Measurements from ENCODE around the gene SMARCA2.

Gene SMARCA2

DNA sequence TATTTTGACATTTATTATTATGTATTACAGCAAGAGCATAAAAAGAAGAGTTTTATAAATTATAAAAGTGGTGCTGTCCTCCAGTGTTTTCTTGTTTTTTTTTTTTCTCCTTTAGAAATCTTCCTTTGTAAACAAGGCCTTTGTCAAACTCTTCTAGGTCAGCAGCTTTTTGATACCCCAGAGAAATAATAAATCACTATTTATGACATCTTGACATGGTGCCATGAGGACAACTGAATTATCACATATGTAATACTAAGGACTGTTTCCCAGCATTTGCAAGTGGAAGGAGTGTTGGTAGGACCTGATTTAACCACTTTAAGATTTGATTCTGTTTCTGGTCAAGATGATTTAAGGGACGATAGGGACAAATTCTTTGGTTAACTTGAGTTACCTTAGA, 4.6 kb downstream of the SMARCA2 start:
- Histone ChIP-seq H3K9me3 (ENCODE audit: control extremely low read depth in 1 of 5, control insufficient read depth in 4 of 5, insufficient read depth in 2 of 5, low read depth in 1 of 5, low read length in 4 of 5) (no peaks in the 10 kb centered on the region), H3K4me3 (ENCODE audit: control insufficient read depth in 1 of 7, extremely low read depth in 1 of 7, insufficient read depth in 4 of 7, low read depth in 2 of 7, low read length in 6 of 7) (peak overlapping the region in 3 of 7 experiments; percentile 47 to 94 (median 93)), H3K27me3 (replicated peaks in 2 of 5; ENCODE audit: control insufficient read depth in 4 of 5, insufficient read depth in 5 of 5, low read length in 4 of 5) (no peaks in the 10 kb centered on the region), H3K4me1 (ENCODE audit: control extremely low read depth in 1 of 4, control insufficient read depth in 4 of 4, insufficient read depth in 4 of 4, low read length in 3 of 4) (peaks cover 54 to 74% (median 67%) of the 10 kb centered on the region in 4 experiments), H3K27ac (ENCODE audit: insufficient read depth in 1 of 2, low read depth in 1 of 2, low read length in 2 of 2, poor library complexity in 1 of 2, severe bottlenecking in 2 of 2) (peak overlapping the region; percentile 53 to 94), H3K36me3 (ENCODE audit: control insufficient read depth in 4 of 4, insufficient read depth in 4 of 4, low read length in 3 of 4) (no peaks in the 10 kb centered on the region)
- no peak for DNase-seq
- no CpG with 5 or more reads among the region's 1 CpG for whole genome bisulfite sequencing (ENCODE audit: insufficient coverage)
- ChIA-PET POLR2A (no interaction called here), CTCF (no interaction called here)

DNA sequence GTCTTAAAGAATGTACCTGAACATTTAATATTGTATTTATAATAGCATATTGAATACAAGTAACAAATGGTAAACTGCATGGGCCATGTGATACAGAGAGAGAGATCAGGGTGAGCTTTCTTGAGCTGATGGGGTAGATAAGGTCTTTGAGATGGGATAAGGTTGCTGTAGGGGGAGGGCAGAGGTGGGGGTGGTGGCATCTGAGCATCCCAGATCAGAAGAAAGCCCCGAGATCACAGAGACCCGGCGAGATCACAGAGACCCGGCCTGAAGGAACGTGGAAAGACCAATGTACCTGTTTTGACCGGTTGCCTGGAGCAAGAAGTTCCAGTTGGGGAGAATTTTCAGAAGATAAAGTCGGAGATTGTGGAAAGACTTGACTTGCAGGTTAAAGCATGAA, 6.6 kb downstream of the SMARCA2 start:
- no peaks in the 10 kb centered on the region for H3K27me3 ChIP-seq (replicated peaks in 2 of 5; ENCODE audit: control insufficient read depth in 4 of 5, insufficient read depth in 5 of 5, low read length in 4 of 5)
- peaks cover 72 to 89% (median 86%) of the 10 kb centered on the region in 4 experiments for H3K4me1 ChIP-seq (ENCODE audit: control extremely low read depth in 1 of 4, control insufficient read depth in 4 of 4, insufficient read depth in 4 of 4, low read length in 3 of 4)
- peak overlapping the region in 3 of 7 experiments; percentile 2 to 66 (median 46) for H3K4me3 ChIP-seq (ENCODE audit: control insufficient read depth in 1 of 7, extremely low read depth in 1 of 7, insufficient read depth in 4 of 7, low read depth in 2 of 7, low read length in 6 of 7)
- no peaks in the 10 kb centered on the region for H3K9me3 ChIP-seq (ENCODE audit: control extremely low read depth in 1 of 5, control insufficient read depth in 4 of 5, insufficient read depth in 2 of 5, low read depth in 1 of 5, low read length in 4 of 5)
- ChIA-PET CTCF (interaction anchor here (2.0 kb wide), 1 partner anchor 10 kb away, joined by 7 read pairs; no protein-coding TSS in a partner anchor), POLR2A (no interaction called here)
- no peaks in the 10 kb centered on the region for H3K36me3 ChIP-seq (ENCODE audit: control insufficient read depth in 4 of 4, insufficient read depth in 4 of 4, low read length in 3 of 4)
- peak overlapping the region; percentile 53 to 83 for H3K27ac ChIP-seq (ENCODE audit: insufficient read depth in 1 of 2, low read depth in 1 of 2, low read length in 2 of 2, poor library complexity in 1 of 2, severe bottlenecking in 2 of 2)
- DNase-seq, result no peak
- WGBS (ENCODE audit: insufficient coverage), result 41% methylated on average over 7 of the region's 7 CpGs

GRCh38 chr9:2022560-2022959, 7.4 kb downstream of the SMARCA2 start:
- H3K27ac ChIP-seq (ENCODE audit: insufficient read depth in 1 of 2, low read depth in 1 of 2, low read length in 2 of 2, poor library complexity in 1 of 2, severe bottlenecking in 2 of 2), result peak overlapping the region; percentile 53 to 83
- no peaks in the 10 kb centered on the region for H3K9me3 ChIP-seq (ENCODE audit: control extremely low read depth in 1 of 5, control insufficient read depth in 4 of 5, insufficient read depth in 2 of 5, low read depth in 1 of 5, low read length in 4 of 5)
- POLR2A ChIA-PET, result no interaction called here
- peak overlapping the region in 5 of 7 experiments; percentile 32 to 66 (median 39) for H3K4me3 ChIP-seq (ENCODE audit: control insufficient read depth in 1 of 7, extremely low read depth in 1 of 7, insufficient read depth in 4 of 7, low read depth in 2 of 7, low read length in 6 of 7)
- H3K4me1 ChIP-seq (ENCODE audit: control extremely low read depth in 1 of 4, control insufficient read depth in 4 of 4, insufficient read depth in 4 of 4, low read length in 3 of 4), result peaks cover 80 to 97% (median 92%) of the 10 kb centered on the region in 4 experiments
- H3K27me3 ChIP-seq (replicated peaks in 2 of 5; ENCODE audit: control insufficient read depth in 4 of 5, insufficient read depth in 5 of 5, low read length in 4 of 5), result no peaks in the 10 kb centered on the region
- WGBS (ENCODE audit: insufficient coverage), result no CpG with 5 or more reads among the region's 1 CpG
- DNase-seq, result peak; percentile 67 to 92 (median 84)
- CTCF ChIA-PET, result interaction anchor here (1.6 to 2.0 kb wide), 2 partner anchors 9 to 20 kb away, joined by 3 to 7 read pairs; no protein-coding TSS in a partner anchor
- H3K36me3 ChIP-seq (ENCODE audit: control insufficient read depth in 4 of 4, insufficient read depth in 4 of 4, low read length in 3 of 4), result no peaks in the 10 kb centered on the region

- no peaks in the 10 kb centered on the region for H3K36me3 ChIP-seq (ENCODE audit: control insufficient read depth in 4 of 4, insufficient read depth in 4 of 4, low read length in 3 of 4)
- peak overlapping the region; percentile 51 to 83 for H3K27ac ChIP-seq (ENCODE audit: insufficient read depth in 1 of 2, low read depth in 1 of 2, low read length in 2 of 2, poor library complexity in 1 of 2, severe bottlenecking in 2 of 2)
- peak in 1 of 3 donors; percentile 31 for DNase-seq
- 44% methylated on average over 1 of the region's 3 CpGs for WGBS (ENCODE audit: insufficient coverage)
- H3K9me3 ChIP-seq (ENCODE audit: control extremely low read depth in 1 of 5, control insufficient read depth in 4 of 5, insufficient read depth in 2 of 5, low read depth in 1 of 5, low read length in 4 of 5), result no peaks in the 10 kb centered on the region
- CTCF ChIA-PET, result interaction anchor here (0.5 to 2.0 kb wide), 4 partner anchors 8 to 45 kb away, joined by 3 to 7 read pairs (median 4); no protein-coding TSS in a partner anchor
- POLR2A ChIA-PET, result interaction anchor here (1.0 kb wide), 1 partner anchor 8 kb away, joined by 3 read pairs; the partner anchor contains the start of gene SMARCA2
- H3K27me3 ChIP-seq (replicated peaks in 2 of 5; ENCODE audit: control insufficient read depth in 4 of 5, insufficient read depth in 5 of 5, low read length in 4 of 5), result no peaks in the 10 kb centered on the region
- peak overlapping the region in 6 of 7 experiments; percentile 31 to 66 (median 42) for H3K4me3 ChIP-seq (ENCODE audit: control insufficient read depth in 1 of 7, extremely low read depth in 1 of 7, insufficient read depth in 4 of 7, low read depth in 2 of 7, low read length in 6 of 7)
- H3K4me1 ChIP-seq (ENCODE audit: control extremely low read depth in 1 of 4, control insufficient read depth in 4 of 4, insufficient read depth in 4 of 4, low read length in 3 of 4), result peaks cover 85 to 100% (median 91%) of the 10 kb centered on the region in 4 experiments
These were observed 7.9 kb downstream of the SMARCA2 start for GRCh38 chr9:2023042-2023441.

GRCh38 chr9:2023532-2023931, 8.4 kb downstream of the SMARCA2 start:
- H3K9me3 ChIP-seq (ENCODE audit: control extremely low read depth in 1 of 5, control insufficient read depth in 4 of 5, insufficient read depth in 2 of 5, low read depth in 1 of 5, low read length in 4 of 5), result no peaks in the 10 kb centered on the region
- DNase-seq, result peak; percentile 44 to 73 (median 50)
- ChIA-PET POLR2A (interaction anchor here (1.0 kb wide), 1 partner anchor 9 kb away, joined by 3 read pairs; the partner anchor contains the start of gene SMARCA2), CTCF (interaction anchor here (0.5 to 1.6 kb wide), 3 partner anchors 15 to 44 kb away, joined by 3 to 4 read pairs (median 3); no protein-coding TSS in a partner anchor)
- peaks cover 81 to 99% (median 88%) of the 10 kb centered on the region in 4 experiments for H3K4me1 ChIP-seq (ENCODE audit: control extremely low read depth in 1 of 4, control insufficient read depth in 4 of 4, insufficient read depth in 4 of 4, low read length in 3 of 4)
- peak overlapping the region in 6 of 7 experiments; percentile 13 to 66 (median 38) for H3K4me3 ChIP-seq (ENCODE audit: control insufficient read depth in 1 of 7, extremely low read depth in 1 of 7, insufficient read depth in 4 of 7, low read depth in 2 of 7, low read length in 6 of 7)
- H3K27ac ChIP-seq (ENCODE audit: insufficient read depth in 1 of 2, low read depth in 1 of 2, low read length in 2 of 2, poor library complexity in 1 of 2, severe bottlenecking in 2 of 2), result peak overlapping the region; percentile 51 to 83
- WGBS (ENCODE audit: insufficient coverage), result 0% methylated on average over 3 of the region's 5 CpGs
- no peaks in the 10 kb centered on the region for H3K27me3 ChIP-seq (replicated peaks in 2 of 5; ENCODE audit: control insufficient read depth in 4 of 5, insufficient read depth in 5 of 5, low read length in 4 of 5)
- no peaks in the 10 kb centered on the region for H3K36me3 ChIP-seq (ENCODE audit: control insufficient read depth in 4 of 4, insufficient read depth in 4 of 4, low read length in 3 of 4)

DNA sequence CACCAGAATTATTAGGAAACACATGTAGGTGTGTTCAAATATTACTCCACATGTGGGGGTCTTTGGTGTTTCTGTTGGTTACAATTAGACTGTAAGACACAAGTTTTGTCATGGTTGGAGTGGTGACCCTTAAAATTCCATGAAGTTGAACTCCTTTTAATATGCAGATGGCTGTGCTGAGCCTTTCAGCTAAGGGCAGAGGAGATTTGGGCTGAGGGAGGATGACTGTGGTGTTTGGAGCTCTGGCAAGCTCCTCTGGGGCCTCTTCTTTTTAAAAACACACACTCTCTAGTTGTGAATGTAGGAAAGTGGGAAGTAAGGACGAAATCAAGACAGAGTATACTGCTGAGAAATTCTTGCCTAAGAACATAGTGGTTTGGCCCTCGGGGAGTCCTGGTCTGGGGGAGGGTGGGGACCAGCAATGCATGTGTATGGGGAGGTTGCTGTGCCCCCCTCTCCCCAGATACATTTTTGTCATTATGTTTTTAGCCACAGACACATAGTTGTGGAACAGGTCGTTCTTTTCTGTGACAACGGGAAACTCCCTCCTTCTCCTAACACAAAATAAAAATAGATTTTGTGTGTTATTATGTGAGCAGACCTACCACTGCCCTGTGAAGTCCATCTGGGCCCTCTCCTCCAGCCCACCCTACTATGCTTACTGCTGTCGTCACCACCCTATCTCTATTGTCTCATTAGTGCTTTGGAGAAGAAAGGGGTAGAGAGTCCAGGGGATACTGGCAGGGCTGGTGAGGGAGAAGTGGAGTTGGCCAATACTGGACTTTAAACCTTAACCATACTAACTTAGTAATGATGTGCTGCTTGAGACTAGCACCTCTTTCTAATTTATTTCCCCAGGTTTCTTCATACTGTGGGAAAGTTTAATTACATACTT, 10.0 kb downstream of the SMARCA2 start:
- H3K27ac ChIP-seq (ENCODE audit: insufficient read depth in 1 of 2, low read depth in 1 of 2, low read length in 2 of 2, poor library complexity in 1 of 2, severe bottlenecking in 2 of 2), result peak overlapping the region; percentile 36 to 68
- WGBS (ENCODE audit: insufficient coverage), result no CpG with 5 or more reads among the region's 5 CpGs
- peak in 2 of 3 donors; percentile 51 to 58 for DNase-seq
- peaks cover 73 to 96% (median 75%) of the 10 kb centered on the region in 4 experiments for H3K4me1 ChIP-seq (ENCODE audit: control extremely low read depth in 1 of 4, control insufficient read depth in 4 of 4, insufficient read depth in 4 of 4, low read length in 3 of 4)
- H3K36me3 ChIP-seq (ENCODE audit: control insufficient read depth in 4 of 4, insufficient read depth in 4 of 4, low read length in 3 of 4), result peaks cover 0 to 13% (median 3%) of the 10 kb centered on the region in 4 experiments
- H3K4me3 ChIP-seq (ENCODE audit: control insufficient read depth in 1 of 7, extremely low read depth in 1 of 7, insufficient read depth in 4 of 7, low read depth in 2 of 7, low read length in 6 of 7), result peak overlapping the region in 2 of 7 experiments; percentile 15 to 60
- ChIA-PET CTCF (interaction anchor here (0.9 to 2.3 kb wide), 2 partner anchors 10 to 24 kb away, joined by 3 to 7 read pairs; partner anchors contain the start of gene SMARCA2), POLR2A (interaction anchor here (0.6 kb wide), 1 partner anchor 723 kb away, joined by 3 read pairs; no protein-coding TSS in a partner anchor)
- H3K9me3 ChIP-seq (ENCODE audit: control extremely low read depth in 1 of 5, control insufficient read depth in 4 of 5, insufficient read depth in 2 of 5, low read depth in 1 of 5, low read length in 4 of 5), result no peaks in the 10 kb centered on the region
- no peaks in the 10 kb centered on the region for H3K27me3 ChIP-seq (replicated peaks in 2 of 5; ENCODE audit: control insufficient read depth in 4 of 5, insufficient read depth in 5 of 5, low read length in 4 of 5)
